HG03439 (cell line): ENCODE measurements around the gene SPATA20.

ENCODE experiments used
- ATAC-seq: cut with Tn5 transposase; IDR thresholded peaks from one replicate; pipeline ENCODE4 v1.9.1; 2021; ENCODE audit warnings: mild to moderate bottlenecking, moderate library complexity; ENCODE audit not compliant: unreplicated experiment

Gene SPATA20

DNA sequence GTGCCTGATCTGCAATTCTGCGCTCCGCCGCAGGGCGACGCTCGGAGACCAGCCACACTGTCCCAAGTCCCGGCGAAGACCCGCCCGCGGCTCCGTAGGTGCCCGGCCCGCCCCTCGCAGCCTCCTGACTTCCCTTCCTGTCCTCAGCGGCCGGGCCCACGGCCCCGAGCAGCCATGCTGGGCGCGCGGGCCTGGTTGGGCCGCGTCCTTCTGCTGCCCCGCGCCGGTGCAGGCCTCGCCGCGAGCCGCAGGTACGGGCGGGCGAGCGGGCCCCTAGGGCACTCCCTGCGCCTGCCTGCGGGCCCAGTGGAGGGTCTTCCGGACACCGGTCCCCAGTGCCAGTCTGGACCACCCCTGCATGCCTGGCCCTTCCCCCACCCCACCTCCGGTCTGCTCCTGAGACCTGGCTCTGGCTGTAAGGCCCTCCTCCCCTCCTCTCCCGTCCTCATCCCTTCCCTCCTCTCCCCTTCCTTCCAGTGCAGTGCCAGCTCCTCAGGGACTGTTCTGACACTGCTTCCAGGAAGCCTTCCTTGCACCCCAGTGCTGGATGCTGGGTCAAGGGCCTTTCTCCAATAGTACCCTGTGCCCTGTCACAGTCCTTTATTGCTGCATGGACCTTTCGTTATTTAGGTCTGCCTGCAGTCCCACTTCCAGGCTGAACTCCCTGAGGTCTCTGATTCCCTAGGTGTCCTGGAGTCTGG is at the start of gene SPATA20:
SPATA20 (plus strand) TSS at position 140 of the 701 bp plus-strand sequence; CDS start at position 175, 35 bp downstream.
- ATAC-seq = peak; percentile 72

DNA sequence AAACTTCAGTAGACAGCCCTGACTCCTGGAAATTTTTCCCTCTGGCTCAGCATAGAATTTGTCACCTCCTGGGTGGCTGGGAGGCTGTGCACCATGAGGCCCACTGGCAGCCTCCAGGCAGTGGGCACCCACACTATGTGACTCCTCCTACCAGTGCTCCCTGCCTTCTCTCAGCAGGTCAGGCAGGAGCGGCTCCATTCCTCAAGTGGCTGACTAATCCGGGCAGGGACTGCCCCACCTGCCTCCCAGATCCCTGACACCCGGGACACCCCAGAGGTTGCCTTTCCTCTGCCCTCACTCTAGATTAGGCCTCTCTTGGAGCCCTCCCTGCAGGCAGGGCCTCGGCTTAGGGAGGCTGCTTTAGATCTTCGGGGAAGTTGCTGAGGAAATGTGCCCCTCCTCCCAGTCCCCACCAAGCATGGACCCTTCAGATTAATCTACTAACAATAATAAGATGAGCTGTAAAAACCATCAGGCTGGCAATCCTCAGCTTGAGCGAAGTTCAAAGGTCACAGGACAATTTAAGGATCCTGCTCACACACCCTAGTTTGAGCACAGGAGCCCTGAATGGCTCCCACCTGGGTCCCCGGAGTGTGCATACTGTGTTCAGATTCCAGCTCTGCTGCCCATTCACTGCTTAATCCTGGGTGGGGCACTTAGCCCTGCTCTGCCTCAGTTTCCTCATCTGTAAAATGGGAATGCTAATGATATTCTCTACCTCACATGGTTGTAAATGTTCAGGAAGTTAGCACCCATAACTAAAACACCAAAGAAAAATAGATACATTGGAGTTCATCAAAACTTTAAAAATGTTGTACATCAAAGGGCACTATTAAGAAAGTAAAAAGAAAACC is 48.7 kb upstream of the SPATA20 start:
- ATAC-seq = no peak

DNA sequence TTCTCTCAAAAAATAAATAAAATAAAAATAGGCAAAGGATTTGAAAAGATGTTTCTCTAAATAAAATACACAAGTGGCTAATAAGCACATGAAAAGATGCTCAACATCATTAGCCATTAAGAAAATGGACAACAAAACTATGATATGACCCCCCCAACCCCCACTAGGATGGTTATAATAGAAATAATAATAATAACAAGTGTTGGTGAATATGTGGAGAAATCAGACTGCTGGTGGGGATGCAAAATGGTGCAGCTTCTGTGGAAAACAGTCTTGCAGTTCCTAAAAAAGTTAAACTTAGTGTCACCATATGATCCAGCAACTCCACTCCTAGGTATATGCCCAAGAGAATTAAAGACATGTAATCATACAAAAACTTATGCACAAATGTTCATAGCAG is 47.7 kb upstream of the SPATA20 start:
- ATAC-seq = no peak

DNA sequence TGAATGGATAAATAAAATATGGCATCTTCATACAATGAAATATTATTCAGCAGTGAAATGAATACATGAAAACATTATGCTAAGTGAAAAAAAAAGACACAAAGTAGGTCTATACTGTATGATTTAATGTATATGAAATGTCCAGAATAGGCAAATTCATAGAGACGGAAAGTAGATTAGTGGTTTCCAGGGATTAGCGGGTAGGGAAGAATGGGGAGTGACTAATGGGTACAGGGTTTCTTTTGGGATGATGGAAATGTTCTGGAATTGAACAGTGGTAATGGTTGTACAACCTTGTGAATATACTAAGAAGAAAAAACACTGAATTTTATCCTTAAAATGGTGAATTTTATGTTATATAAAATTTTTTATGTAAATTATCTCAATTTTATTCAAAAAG is 47.3 kb upstream of the SPATA20 start:
- ATAC-seq = no peak

DNA sequence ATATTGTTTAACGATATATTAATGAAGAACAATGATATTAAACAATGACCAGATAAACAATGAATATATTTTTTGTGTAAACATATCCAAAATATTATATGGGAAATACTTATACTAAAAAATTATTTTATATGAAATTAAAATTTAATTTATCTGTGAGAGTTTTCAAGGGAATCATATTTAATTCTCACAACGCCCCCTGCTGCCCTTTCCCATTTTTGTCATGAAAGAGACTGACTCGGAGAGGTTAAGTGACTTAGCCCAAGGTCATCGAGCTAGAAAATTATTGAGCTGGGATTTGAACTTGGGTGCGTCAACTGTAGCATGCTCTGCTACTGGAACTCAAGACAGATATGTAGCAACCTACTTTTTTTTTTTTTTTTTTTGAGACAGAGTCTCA is 45.9 kb upstream of the SPATA20 start:
- ATAC-seq = no peak

- ATAC-seq = no peak
Observed at GRCh38 chr17:50502301-50502990, 44.5 kb upstream of the SPATA20 start.

DNA sequence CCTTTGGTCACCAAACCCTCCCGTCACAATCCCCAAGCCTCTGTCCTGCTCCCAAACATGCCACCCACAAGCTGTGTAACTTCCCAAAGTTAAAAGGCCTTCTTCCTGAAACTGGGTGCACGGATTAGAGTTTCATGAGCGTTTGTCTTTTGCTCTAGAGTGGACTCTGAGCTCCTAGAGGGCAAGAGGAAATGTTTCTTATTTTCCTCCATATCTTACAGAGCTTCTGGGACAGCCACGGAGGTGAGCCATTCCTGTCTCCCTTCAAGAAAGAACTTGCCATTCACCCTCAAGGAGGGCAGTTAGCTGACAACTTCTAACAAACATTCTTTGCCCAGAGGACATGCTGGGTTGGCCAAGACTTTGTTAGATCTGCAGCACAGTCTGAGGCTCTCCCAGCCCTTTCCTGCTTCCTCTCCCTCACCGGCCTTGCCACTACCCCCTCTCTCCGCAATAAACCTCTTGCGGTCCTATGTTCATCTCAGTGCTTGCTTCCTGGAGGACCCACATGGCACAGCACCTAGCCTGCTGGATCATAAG is 41.3 kb upstream of the SPATA20 start:
- no peak for ATAC-seq

GRCh38 chr17:50506298-50506697 is 40.7 kb upstream of the SPATA20 start:
- ATAC-seq = no peak

DNA sequence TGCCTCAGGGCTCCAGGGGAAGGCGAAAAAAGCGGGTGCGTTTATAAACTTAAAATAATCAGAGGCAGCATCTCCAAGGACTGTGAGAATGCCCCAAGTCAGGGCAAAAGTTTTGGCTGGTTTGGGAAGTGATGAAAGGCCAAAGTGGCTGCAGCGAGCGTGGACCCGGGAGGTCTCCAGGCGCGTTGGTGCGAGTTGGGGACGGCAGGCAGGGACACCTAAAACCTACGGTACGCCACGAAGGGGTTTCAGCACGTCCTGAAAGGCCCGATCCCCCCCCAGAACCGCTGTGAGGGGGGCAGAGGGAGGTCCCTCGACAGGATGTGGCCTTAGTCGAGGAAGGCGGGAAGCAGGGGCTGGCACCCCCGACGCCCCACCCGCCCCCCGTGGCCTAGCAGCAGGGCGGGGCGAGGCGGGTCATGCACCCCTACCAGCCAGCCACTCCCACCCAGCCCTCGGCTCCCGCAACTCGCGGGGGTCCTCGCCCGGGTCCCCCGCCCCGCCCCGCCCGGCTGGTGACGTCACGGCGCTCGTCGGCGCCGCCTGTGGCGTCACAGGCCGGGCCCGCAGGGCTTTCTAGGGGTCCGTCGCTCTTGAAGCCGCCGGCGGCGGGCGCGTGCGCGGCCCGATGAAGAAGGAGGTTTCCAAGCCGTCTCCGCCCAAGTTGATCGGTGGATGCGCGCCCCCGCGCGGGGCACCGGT is 39.0 kb upstream of the SPATA20 start, which contains the start of gene MYCBPAP:
MYCBPAP (plus strand) TSS at position 569 of the 702 bp plus-strand sequence. CDS start 236 bp downstream, outside the sequence.
- ATAC-seq = peak; percentile 41

DNA sequence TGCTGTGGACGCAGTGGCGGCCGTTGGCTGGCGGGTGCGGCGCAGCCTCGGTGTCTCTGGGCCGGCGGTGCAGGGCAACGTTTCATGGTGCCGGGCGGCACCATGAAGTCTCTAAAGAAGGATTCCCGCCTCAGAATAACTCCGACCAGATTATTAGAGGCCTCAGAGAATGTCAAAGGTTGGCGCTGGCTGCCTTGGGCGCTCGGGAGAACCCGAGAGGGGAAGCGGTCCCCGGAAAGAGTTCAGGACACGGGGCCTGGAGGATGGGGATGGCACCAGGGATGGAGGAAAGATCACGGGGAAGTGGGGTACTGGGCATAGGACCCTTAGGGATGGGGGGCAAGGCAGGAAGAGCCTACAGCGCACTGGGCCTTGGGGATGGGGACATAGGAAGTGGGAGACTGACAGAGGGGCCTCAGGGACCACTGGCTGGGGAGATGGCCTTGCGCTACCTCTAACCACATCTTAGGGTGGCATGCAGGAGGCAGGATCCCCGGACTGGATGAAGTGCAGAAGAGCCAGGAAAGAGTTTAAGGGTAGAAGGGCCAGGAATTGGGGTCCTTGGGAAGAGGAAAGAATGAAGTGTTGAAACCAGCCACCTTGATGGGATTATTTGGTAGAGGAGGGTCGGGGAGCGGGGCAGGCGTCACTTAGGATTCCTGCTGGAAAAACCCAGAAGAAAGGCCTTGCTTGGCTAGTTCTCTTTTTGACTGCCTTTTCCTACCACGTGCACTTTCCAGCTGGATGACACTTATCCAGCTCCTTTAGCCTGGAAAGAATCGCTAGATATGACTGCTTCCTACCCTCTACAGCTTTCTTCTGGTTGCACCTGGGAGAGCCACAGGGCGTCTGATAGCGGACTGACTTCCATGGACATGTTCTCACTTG is 38.2 kb upstream of the SPATA20 start:
- no peak for ATAC-seq

GRCh38 chr17:50511058-50511457 is 35.9 kb upstream of the SPATA20 start:
- ATAC-seq = peak; percentile 69

- ATAC-seq = no peak
Observed at GRCh38 chr17:50513495-50513894, 33.5 kb upstream of the SPATA20 start.

GRCh38 chr17:50514388-50514787 is 32.6 kb upstream of the SPATA20 start:
- no peak for ATAC-seq

DNA sequence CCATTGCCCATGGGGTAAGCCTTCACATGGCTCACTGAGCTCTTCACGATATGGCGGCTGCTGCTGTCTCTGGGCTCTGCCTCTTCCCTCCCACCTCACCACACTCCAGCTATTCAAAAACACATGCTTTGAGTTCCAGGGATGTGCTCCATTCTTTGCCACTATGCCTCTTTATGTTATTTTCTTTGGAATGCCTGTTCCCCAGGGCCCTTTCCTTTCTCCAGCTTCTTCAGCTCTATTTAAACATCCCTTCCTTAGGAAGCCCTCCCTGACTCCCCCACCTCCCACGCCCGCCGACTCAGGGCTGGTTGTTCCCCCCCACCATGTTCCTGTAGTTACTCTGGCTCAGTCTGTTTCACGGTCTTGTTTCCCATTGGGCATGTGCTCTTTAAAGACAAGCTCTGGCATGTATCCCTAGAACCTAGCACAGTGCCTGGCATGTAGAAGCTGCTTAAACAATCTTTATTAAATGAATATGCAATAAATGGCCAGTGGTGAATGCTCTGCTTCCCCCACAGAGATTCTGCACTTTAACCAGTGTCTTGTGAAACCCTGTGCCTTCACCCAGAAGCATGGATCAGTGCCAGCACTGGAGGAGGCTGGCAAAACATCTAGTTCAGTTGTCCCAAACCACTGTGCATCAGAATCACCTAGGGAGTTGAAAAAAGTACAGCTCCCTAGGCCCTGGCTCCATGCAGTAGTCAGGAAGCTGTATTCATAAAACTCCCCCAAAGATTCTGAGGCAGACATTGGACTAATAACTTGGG is 31.9 kb upstream of the SPATA20 start:
- no peak for ATAC-seq

DNA sequence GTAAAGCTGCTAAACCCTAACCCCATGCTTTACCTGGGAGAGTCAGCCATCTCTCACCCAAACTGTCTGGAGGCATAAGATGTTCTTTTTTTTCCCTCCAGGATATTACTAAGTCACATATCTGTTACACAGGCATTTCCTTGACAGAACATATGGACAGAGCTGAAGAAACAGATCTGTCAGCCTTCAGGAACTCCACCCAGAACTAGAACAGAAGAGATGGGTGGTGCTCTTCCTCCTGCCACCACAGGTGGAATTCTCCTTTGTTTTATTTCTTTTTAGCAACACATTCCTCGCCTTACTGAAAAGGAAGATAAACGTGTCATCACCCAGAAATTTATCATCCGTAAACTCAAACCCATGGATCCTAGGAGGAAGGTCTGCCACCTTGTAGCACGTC is 30.0 kb upstream of the SPATA20 start:
- no peak for ATAC-seq

DNA sequence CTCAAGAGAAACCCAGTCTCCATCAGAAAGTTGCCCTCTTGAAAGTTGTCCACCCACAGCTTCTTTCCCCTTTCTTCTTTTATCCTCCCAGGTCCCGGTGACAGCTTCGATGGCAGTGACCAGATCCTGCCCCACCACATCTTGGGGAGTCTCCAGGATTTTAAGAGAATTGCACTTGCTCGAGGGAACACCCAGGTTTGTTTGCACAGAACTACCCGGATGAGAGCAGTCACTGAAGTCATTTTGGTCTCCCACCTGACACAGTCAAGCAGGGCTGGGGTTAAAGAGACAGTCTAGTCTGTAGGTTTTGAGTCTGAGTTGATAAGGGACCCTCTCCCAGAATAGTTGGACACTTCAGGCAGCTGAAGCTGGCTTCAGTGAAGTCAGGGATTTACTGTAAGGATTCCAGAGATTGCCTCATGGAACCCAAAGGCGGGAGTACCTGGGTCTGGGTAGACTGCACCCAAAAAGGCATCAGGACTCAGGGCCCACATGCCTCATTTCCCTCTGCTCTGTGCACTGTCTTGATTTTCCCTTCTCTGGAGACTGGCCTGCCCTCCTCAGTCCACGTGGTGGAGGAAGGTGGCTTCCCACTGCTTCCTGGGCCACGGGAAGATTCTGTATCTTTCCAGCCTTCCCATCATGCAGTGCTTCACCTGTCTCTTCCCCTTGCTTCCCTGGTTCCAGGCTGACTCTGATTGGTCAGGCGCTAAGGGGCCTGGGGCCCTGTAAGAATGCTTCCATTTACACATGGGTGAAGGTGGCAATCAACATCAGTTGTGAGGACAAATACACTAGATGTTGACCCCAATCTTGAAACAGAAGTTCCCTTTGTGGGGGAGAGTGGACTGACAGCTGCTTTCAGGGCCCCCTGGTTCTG is 29.2 kb upstream of the SPATA20 start:
- ATAC-seq = no peak

DNA sequence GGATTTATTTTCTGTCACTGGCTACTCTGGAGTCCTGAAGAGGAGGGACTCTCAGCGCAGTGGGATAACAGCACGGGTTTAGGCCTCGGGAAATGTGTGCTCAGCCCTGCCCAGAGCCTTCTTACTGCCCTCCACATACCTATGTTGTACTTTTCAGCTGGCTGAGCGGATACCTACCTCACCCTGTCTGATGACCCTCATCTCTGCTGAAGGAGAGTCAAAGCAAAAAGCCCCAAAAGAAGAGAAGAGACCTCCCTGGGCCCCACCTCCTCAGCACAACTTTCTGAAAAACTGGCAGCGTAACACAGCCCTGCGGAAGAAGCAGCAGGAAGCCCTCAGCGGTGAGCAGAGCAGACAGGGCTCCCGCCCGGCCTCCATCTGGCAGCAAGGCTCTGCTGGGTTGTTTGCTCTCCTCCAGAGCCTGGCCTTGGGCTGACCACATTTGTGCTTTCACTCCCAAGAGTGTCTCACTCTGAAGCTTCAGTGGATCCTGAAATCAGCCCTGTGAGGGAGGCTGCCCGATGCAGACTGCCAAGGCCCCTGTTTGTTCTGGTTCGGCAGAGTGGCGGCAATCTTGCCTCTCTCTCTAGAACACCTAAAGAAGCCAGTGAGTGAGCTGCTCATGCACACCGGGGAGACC is 28.5 kb upstream of the SPATA20 start:
- ATAC-seq = no peak
